WI38 (cell line): ENCODE data around the gene MATR3.
A peak's percentile ranks its signal among the peaks of the same experiment; 100 is the strongest.
"Not testable (repeated sequence)": the region's sequence is repeated elsewhere in the genome, so short reads cannot be mapped to it uniquely, and the experiment has no call there.

Experiments
- H3K4me3 ChIP-seq: 2 replicates; pipeline ENCODE4 v1.5.1; 2011; ENCODE audit warnings: low read depth, mild to moderate bottlenecking, control low read depth, low read length
- CTCF ChIP-seq: IDR thresholded peaks from 2 replicates; pipeline ENCODE4 v1.5.1; 2012; ENCODE audit warnings: low read depth, mild to moderate bottlenecking, control low read depth, low read length

Gene MATR3

GRCh38 chr5:139266236-139266635 is 27.3 kb upstream of the MATR3 start:
- no peak for TF ChIP-seq CTCF
- H3K4me3 ChIP-seq = no peak overlapping the region

GRCh38 chr5:139267481-139267880 is 26.1 kb upstream of the MATR3 start:
- H3K4me3 ChIP-seq = no peak overlapping the region
- no peak for TF ChIP-seq CTCF

GRCh38 chr5:139268364-139269202 is 25.0 kb upstream of the MATR3 start:
- no peak overlapping the region for H3K4me3 ChIP-seq
- no peak for TF ChIP-seq CTCF

- H3K4me3 ChIP-seq = not testable (repeated sequence)
These were observed 22.8 kb upstream of the MATR3 start for GRCh38 chr5:139270718-139271117.

- no peak overlapping the region for H3K4me3 ChIP-seq
- no peak for TF ChIP-seq CTCF
These were observed 22.1 kb upstream of the MATR3 start for GRCh38 chr5:139271201-139272027.

- H3K4me3 ChIP-seq = peak overlapping the region; percentile 67
- TF ChIP-seq CTCF = no peak
These were observed 20.8 kb upstream of the MATR3 start for GRCh38 chr5:139272471-139273321.

GRCh38 chr5:139273322-139273571 is 20.3 kb upstream of the MATR3 start:
- peak overlapping the region; percentile 67 for H3K4me3 ChIP-seq
- no peak for TF ChIP-seq CTCF
